Mammary epithelial cell (primary cell): ENCODE measurements around the gene POM121.
"Not testable (repeated sequence)": the region's sequence is repeated elsewhere in the genome, so short reads cannot be mapped to it uniquely, and the experiment has no call there.

Experiments
- EZH2 ChIP-seq: IDR thresholded peaks from 2 replicates; pipeline ENCODE4 v1.6.1; 2012; ENCODE audit warnings: low read length, inconsistent platforms, borderline replicate concordance
- TF ChIP-seq, protein P1 (sequence below), 2 donors: IDR thresholded peaks in 1 of 2; conservative IDR thresholded peaks in 1 of 2; 2 replicates each; pipeline ENCODE4 v1.5.1; 2011 to 2012; ENCODE audit warnings: inconsistent platforms in 2 of 2, low read length in 2 of 2, mild to moderate bottlenecking in 2 of 2, control low read depth in 1 of 2, low read depth in 1 of 2; ENCODE audit not compliant: insufficient read depth in 1 of 2; ENCODE audit errors: extremely low read depth in 1 of 2

DNA sequence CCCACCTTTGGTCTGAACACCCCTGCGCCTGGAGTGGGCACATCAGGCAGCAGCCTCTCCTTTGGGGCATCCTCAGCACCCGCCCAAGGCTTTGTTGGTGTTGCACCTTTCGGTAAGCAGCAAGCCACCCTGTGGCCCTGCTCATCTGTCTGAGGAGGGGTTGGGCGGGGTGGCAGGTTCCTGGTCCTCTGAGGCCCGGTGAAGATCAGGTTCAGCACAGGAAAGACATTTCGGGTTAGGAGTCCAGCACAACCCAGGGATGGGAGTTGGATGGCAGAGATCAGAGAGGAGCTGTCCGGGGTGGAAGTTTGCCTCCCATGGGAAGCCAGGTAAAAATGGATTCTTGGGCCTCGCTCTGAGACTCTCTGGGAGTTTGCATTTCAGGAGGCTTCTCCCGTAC, 20.7 kb downstream of the POM121 start:
- TF ChIP-seq, protein P1, sequence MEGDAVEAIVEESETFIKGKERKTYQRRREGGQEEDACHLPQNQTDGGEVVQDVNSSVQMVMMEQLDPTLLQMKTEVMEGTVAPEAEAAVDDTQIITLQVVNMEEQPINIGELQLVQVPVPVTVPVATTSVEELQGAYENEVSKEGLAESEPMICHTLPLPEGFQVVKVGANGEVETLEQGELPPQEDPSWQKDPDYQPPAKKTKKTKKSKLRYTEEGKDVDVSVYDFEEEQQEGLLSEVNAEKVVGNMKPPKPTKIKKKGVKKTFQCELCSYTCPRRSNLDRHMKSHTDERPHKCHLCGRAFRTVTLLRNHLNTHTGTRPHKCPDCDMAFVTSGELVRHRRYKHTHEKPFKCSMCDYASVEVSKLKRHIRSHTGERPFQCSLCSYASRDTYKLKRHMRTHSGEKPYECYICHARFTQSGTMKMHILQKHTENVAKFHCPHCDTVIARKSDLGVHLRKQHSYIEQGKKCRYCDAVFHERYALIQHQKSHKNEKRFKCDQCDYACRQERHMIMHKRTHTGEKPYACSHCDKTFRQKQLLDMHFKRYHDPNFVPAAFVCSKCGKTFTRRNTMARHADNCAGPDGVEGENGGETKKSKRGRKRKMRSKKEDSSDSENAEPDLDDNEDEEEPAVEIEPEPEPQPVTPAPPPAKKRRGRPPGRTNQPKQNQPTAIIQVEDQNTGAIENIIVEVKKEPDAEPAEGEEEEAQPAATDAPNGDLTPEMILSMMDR (conservative IDR thresholded peaks at IDR 0.05 in 1 of 2, IDR thresholded peaks at IDR 0.05 in 1 of 2; ENCODE audit: extremely low read depth in 1 of 2, insufficient read depth in 1 of 2, low read depth in 1 of 2, low read length in 2 of 2): not testable (repeated sequence)
- not testable (repeated sequence) for TF ChIP-seq EZH2
